Activated B cell treated with CpG ODN at 0.5 μM for 24 hours (primary cell): Measurements from ENCODE around the gene HRH2. TPM values are rescaled to one million over a fixed set of nuclear protein-coding genes. Genes with fewer than 3 reads are reported as not detected.

ENCODE experiments used
- ATAC-seq: fragments of 200-7000 bp; cut with Tn5 transposase; one replicate; pipeline ENCODE4 v1.10.0; 2021; ENCODE audit warnings: low read depth, mild to moderate bottlenecking, moderate library complexity
- CTCF ChIA-PET: fragments of 350-600 bp; sonication (Branson Sonifier 250); formaldehyde crosslinking; loops from one replicate; lab custom pipeline; 2021; ENCODE audit warnings: antibody characterized with exemption; lab: Charles Lee
- POLR2A ChIA-PET: fragments of 350-600 bp; sonication (Branson Sonifier 250); formaldehyde crosslinking; loops from one replicate; lab custom pipeline; 2021; ENCODE audit warnings: antibody characterized with exemption; lab: Charles Lee
- DNase-seq: peaks from one replicate; pipeline ENCODE4 v3.0.0; 2022
- H3K27ac Mint-ChIP-seq: one replicate; pipeline ENCODE4 v1.8.0; 2020; ENCODE audit warnings: mixed read lengths
- H3K27me3 Mint-ChIP-seq: one replicate; pipeline ENCODE4 v1.8.0; 2021; ENCODE audit warnings: mixed read lengths
- H3K36me3 Mint-ChIP-seq: one replicate; pipeline ENCODE4 v1.8.0; 2021; ENCODE audit warnings: low read depth, mixed read lengths
- H3K4me1 Mint-ChIP-seq: one replicate; pipeline ENCODE4 v1.8.0; 2021; ENCODE audit warnings: mixed read lengths
- H3K4me3 Mint-ChIP-seq: one replicate; pipeline ENCODE4 v1.8.0; 2020; ENCODE audit warnings: mild to moderate bottlenecking, mixed read lengths
- H3K9me3 Mint-ChIP-seq: one replicate; pipeline ENCODE4 v1.8.0; 2020; ENCODE audit warnings: mixed read lengths
- CTCF ChIP-seq: fragments of 200-600 bp; IDR thresholded peaks from one replicate; pipeline ENCODE4 v1.8.0; 2022; ENCODE audit warnings: antibody characterized with exemption, mild to moderate bottlenecking
- intact Hi-C: fragments of 100-400 bp; cut with micrococcal nuclease; formaldehyde crosslinking; loops from one replicate; pipeline ENCODE4 v1.15.1; 2024
- total RNA-seq: library from RNA; stranded (reverse); gene quantifications from 2 replicates; pipeline ENCODE4 v1.2.3, GENCODE V29; 2022

HRH2 gene
- total RNA-seq, 1 donor from 2014 or later: not detected

GRCh38 chr5:175731756-175732465, 74.0 kb downstream of the HRH2 start:
- no peak overlapping the region for H3K4me3 Mint-ChIP-seq
- DNase-seq: no peak
- no peaks in the 10 kb centered on the region for H3K9me3 Mint-ChIP-seq
- intact Hi-C loops: loop anchor here (2.0 to 5.0 kb wide), 2 partner anchors 929 to 1225 kb away; no protein-coding TSS in a partner anchor
- POLR2A ChIA-PET: no interaction called here
- TF ChIP-seq CTCF: no peak
- CTCF ChIA-PET: no interaction called here
- H3K36me3 Mint-ChIP-seq: no peaks in the 10 kb centered on the region
- H3K4me1 Mint-ChIP-seq: peaks cover 5% of the 10 kb centered on the region
- no peak for ATAC-seq
- peaks cover 50% of the 10 kb centered on the region for H3K27me3 Mint-ChIP-seq
- H3K27ac Mint-ChIP-seq: no peak overlapping the region

DNA sequence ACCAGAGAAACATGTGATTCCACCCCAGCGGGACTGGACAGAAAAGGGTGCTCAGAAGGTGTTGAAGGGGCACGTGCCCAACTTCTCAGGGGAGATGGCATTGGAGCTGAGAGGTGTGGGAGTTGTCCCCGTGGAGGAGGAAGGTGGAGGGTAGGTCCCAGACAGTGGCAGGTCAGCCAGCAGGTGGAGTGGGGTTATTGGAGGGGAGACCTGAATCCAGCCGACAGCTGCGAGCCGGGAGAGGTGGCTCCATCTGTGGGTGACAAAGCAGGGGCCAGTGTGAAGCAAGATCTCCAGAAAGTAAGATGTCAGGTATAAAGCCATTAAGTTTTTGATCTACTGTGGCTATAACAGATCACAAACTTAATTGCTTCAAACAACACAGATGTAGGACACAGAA, 75.1 kb downstream of the HRH2 start:
- H3K27ac Mint-ChIP-seq: no peak overlapping the region
- no peak for DNase-seq
- no peaks in the 10 kb centered on the region for H3K36me3 Mint-ChIP-seq
- H3K4me1 Mint-ChIP-seq: peaks cover 5% of the 10 kb centered on the region
- H3K9me3 Mint-ChIP-seq: no peaks in the 10 kb centered on the region
- ATAC-seq: no peak
- no peak overlapping the region for H3K4me3 Mint-ChIP-seq
- H3K27me3 Mint-ChIP-seq: peaks cover 44% of the 10 kb centered on the region
- intact Hi-C loops: loop anchor here (5.0 kb wide), 1 partner anchor 1224 kb away; no protein-coding TSS in a partner anchor
- CTCF ChIA-PET: no interaction called here
- TF ChIP-seq CTCF: no peak
- POLR2A ChIA-PET: no interaction called here

DNA sequence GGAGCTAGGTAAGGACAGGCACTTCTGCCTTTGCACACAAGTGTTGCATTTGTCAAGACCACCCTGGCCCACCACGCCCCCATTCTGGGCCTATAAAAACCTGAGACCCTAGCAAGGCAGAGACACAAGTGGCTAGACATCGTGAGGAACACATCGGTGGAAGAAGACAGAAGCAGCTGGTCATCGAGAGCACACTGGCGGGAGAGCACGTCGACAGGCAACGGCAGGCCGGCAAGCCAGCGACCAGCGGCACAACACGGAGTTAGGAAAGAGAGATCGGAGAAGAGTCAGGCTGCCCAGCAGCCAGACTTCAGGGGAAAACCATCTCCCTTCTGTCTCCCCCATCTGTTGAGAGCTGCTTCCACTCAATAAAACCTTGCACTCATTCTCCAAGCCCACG, 76.1 kb downstream of the HRH2 start:
- ATAC-seq (no peak), DNase-seq (no peak)
- H3K4me3 Mint-ChIP-seq: no peak overlapping the region
- H3K27me3 Mint-ChIP-seq: peaks cover 36% of the 10 kb centered on the region
- ChIA-PET CTCF (no interaction called here), POLR2A (no interaction called here)
- H3K4me1 Mint-ChIP-seq: peaks cover 5% of the 10 kb centered on the region
- H3K36me3 Mint-ChIP-seq: no peaks in the 10 kb centered on the region
- no peak overlapping the region for H3K27ac Mint-ChIP-seq
- intact Hi-C loops: loop anchor here (5.0 kb wide), 1 partner anchor 1223 kb away; no protein-coding TSS in a partner anchor
- TF ChIP-seq CTCF: no peak
- H3K9me3 Mint-ChIP-seq: no peaks in the 10 kb centered on the region

- no peak overlapping the region for H3K4me3 Mint-ChIP-seq
- intact Hi-C loops: loop anchor here (5.0 kb wide), 1 partner anchor 1223 kb away; no protein-coding TSS in a partner anchor
- H3K27ac Mint-ChIP-seq: no peak overlapping the region
- POLR2A ChIA-PET: no interaction called here
- no peaks in the 10 kb centered on the region for H3K36me3 Mint-ChIP-seq
- CTCF ChIA-PET: no interaction called here
- H3K9me3 Mint-ChIP-seq: no peaks in the 10 kb centered on the region
- TF ChIP-seq CTCF: no peak
- ATAC-seq (no peak), DNase-seq (no peak)
- peaks cover 35% of the 10 kb centered on the region for H3K27me3 Mint-ChIP-seq
- H3K4me1 Mint-ChIP-seq: peaks cover 5% of the 10 kb centered on the region
Observed at GRCh38 chr5:175734501-175734900, 76.6 kb downstream of the HRH2 start.

DNA sequence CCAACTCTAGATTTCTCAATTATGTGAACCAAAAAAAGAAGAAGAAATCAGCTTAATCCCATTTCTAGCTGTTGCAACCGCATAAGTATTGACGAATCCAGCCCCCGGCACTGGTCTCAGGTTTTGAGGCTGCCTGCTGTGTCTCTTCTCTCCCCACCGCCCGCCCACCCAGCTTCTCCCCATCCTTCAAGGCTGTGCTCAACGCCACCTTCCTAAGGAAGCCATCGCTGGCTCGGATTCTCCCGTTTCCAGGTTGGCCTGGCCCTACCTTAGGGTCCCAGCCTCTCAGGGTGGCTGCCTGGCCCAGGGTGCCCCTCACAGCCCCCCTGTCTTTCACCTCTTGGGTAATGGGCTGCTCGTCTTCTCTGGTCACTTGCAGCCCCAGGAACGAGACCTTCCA, 77.8 kb downstream of the HRH2 start:
- CTCF ChIA-PET: no interaction called here
- no peaks in the 10 kb centered on the region for H3K4me1 Mint-ChIP-seq

More for the DNA sequence above, 77.8 kb downstream of the HRH2 start:
- TF ChIP-seq CTCF: no peak
- Mint-ChIP-seq H3K27me3 (peaks cover 37% of the 10 kb centered on the region), H3K27ac (no peak overlapping the region), H3K4me3 (no peak overlapping the region), H3K36me3 (no peaks in the 10 kb centered on the region), H3K9me3 (no peaks in the 10 kb centered on the region)
- intact Hi-C loops: no loop called here
- DNase-seq: no peak
- ATAC-seq: no peak
- POLR2A ChIA-PET: no interaction called here
